A549 treated with Hydrocortisone at 1 μM for 4 hours (cell line): ENCODE data around the gene THRSP. TPM values are rescaled to one million over a fixed set of nuclear protein-coding genes. Genes with fewer than 3 reads are reported as not detected.

Experiments used
- total RNA-seq: library from RNA; stranded (reverse); fragments of 200-300 nt; extraction: Qiagen RNA extraction; gene quantifications from 5 replicates; pipeline ENCODE4 v1.2.3, GENCODE V29; 2022

Gene THRSP
- total RNA-seq, result not detected in 5 replicates

GRCh38 chr11:78063440-78064181 is at the start of gene THRSP:
TSS of gene THRSP (plus strand) at chr11:78063861. CDS start at chr11:78063882, 21 bp downstream.

GRCh38 chr11:78022397-78023396 is 41.0 kb upstream of the THRSP start, which contains the start of gene KCTD14:
TSS of gene KCTD14 (minus strand) at chr11:78023276. CDS start at chr11:78023249, 27 bp downstream.

GRCh38 chr11:78079232-78080083 is 15.8 kb downstream of the THRSP start, which contains the start of gene NDUFC2:
TSS of gene NDUFC2 (minus strand) at chr11:78079862. CDS start at chr11:78079744, 118 bp downstream.

Other genes with a start within 250 kb of the THRSP start
- gene RSF1, start 243.1 kb upstream of the THRSP start, total RNA-seq, result 12.9 to 17.4 TPM (median 15.9 TPM) in 5 replicates
- 26.2 to 31.4 TPM (median 29.1 TPM) in 5 replicates for gene AAMDC, start 242.7 kb upstream of the THRSP start, total RNA-seq
- 16.4 to 20.5 TPM (median 17.7 TPM) in 5 replicates for gene INTS4, start 69.2 kb upstream of the THRSP start, total RNA-seq
- gene KCTD14, start 40.6 kb upstream of the THRSP start, total RNA-seq, result 1.3 to 2.1 TPM (median 1.6 TPM) in 5 replicates
- gene NDUFC2, start 16.0 kb downstream of the THRSP start, total RNA-seq, result 235 to 265 TPM (median 252 TPM) in 5 replicates
- 57.2 to 63.8 TPM (median 61.9 TPM) in 5 replicates for gene ALG8, start 75.8 kb downstream of the THRSP start, total RNA-seq
- 7.4 to 9.1 TPM (median 7.9 TPM) in 5 replicates for gene KCTD21, start 124.8 kb downstream of the THRSP start, total RNA-seq
- 6.6 to 8.6 TPM (median 7.6 TPM) in 5 replicates for gene USP35, start 125.1 kb downstream of the THRSP start, total RNA-seq